Measurements from ENCODE around the gene ZNF362.

The ZNF362 gene

GRCh38 chr1:33311706-33312412, 55.6 kb downstream of the ZNF362 start:
- Histone ChIP-seq H3K4me2 (ENCODE audit: low read length) (no peak overlapping the region), H3K27ac (ENCODE audit: low read depth, low read length) (no peak overlapping the region), H3K27me3 (ENCODE audit: insufficient read depth, low read length) (peaks cover 4% of the 10 kb centered on the region), H3K36me3 (ENCODE audit: control insufficient read depth in 1 of 2, insufficient read depth in 2 of 2, low read length in 2 of 2) (no peaks in the 10 kb centered on the region), H4K12ac (ENCODE audit: low read depth, low read length) (no peak overlapping the region), H2AFZ (ENCODE audit: insufficient read depth, low read length, poor library complexity) (no peak overlapping the region), H3K4me3 (ENCODE audit: low read depth, low read length) (no peak overlapping the region), H2BK120ac (ENCODE audit: insufficient read depth, low read length, poor library complexity) (no peak overlapping the region), H3K79me1 (ENCODE audit: low read length) (no peaks in the 10 kb centered on the region), H3K18ac (ENCODE audit: low read length) (no peak overlapping the region), H3K79me2 (ENCODE audit: control insufficient read depth, insufficient read depth, low read length, poor library complexity) (no peaks in the 10 kb centered on the region), H2BK5ac (ENCODE audit: low read depth, low read length, poor library complexity) (no peak overlapping the region), H3K4me1 (ENCODE audit: control insufficient read depth in 1 of 2, insufficient read depth in 2 of 2, low read length in 2 of 2) (peaks cover 4% of the 10 kb centered on the region in 2 experiments), H3K9me3 (ENCODE audit: insufficient read depth, low read depth, low read length) (peaks cover 4% of the 10 kb centered on the region), H3K14ac (ENCODE audit: low read length) (no peak overlapping the region), H2AK5ac (ENCODE audit: low read length) (no peak overlapping the region), H3K23ac (ENCODE audit: low read length) (no peak overlapping the region), H4K91ac (ENCODE audit: low read depth, low read length) (no peak overlapping the region), H2BK12ac (ENCODE audit: low read length) (no peak overlapping the region), H3K4ac (ENCODE audit: low read depth, low read length) (no peak overlapping the region), H4K8ac (ENCODE audit: low read depth, low read length) (no peak overlapping the region), H3K9ac (ENCODE audit: low read length) (no peak overlapping the region)
- WGBS (ENCODE audit: extremely low coverage, insufficient coverage, insufficient read length): no CpG with 5 or more reads among the region's 7 CpGs
- DNase-seq: no peak

GRCh38 chr1:33312413-33312749, 56.1 kb downstream of the ZNF362 start:
- no peak overlapping the region for H3K14ac ChIP-seq (ENCODE audit: low read length)
- no peak overlapping the region for H3K4ac ChIP-seq (ENCODE audit: low read depth, low read length)
- H3K23ac ChIP-seq (ENCODE audit: low read length): no peak overlapping the region
- H2BK12ac ChIP-seq (ENCODE audit: low read length): no peak overlapping the region
- H3K4me2 ChIP-seq (ENCODE audit: low read length): no peak overlapping the region
- no peak overlapping the region for H2BK5ac ChIP-seq (ENCODE audit: low read depth, low read length, poor library complexity)
- no peak overlapping the region for H4K12ac ChIP-seq (ENCODE audit: low read depth, low read length)
- H4K91ac ChIP-seq (ENCODE audit: low read depth, low read length): no peak overlapping the region
- no peaks in the 10 kb centered on the region for H3K9me3 ChIP-seq (ENCODE audit: insufficient read depth, low read depth, low read length)
- no peak overlapping the region for H3K18ac ChIP-seq (ENCODE audit: low read length)
- H3K9ac ChIP-seq (ENCODE audit: low read length): no peak overlapping the region
- DNase-seq: no peak
- H3K79me1 ChIP-seq (ENCODE audit: low read length): no peaks in the 10 kb centered on the region
- no peak overlapping the region for H4K8ac ChIP-seq (ENCODE audit: low read depth, low read length)
- no CpG with 5 or more reads among the region's 5 CpGs for WGBS (ENCODE audit: extremely low coverage, insufficient coverage, insufficient read length)
- no peak overlapping the region for H2AFZ ChIP-seq (ENCODE audit: insufficient read depth, low read length, poor library complexity)
- H3K4me1 ChIP-seq (ENCODE audit: control insufficient read depth in 1 of 2, insufficient read depth in 2 of 2, low read length in 2 of 2): no peaks in the 10 kb centered on the region
- H3K27ac ChIP-seq (ENCODE audit: low read depth, low read length): no peak overlapping the region
- no peaks in the 10 kb centered on the region for H3K27me3 ChIP-seq (ENCODE audit: insufficient read depth, low read length)
- no peak overlapping the region for H2BK120ac ChIP-seq (ENCODE audit: insufficient read depth, low read length, poor library complexity)
- H3K79me2 ChIP-seq (ENCODE audit: control insufficient read depth, insufficient read depth, low read length, poor library complexity): no peaks in the 10 kb centered on the region
- H3K4me3 ChIP-seq (ENCODE audit: low read depth, low read length): no peak overlapping the region
- H3K36me3 ChIP-seq (ENCODE audit: control insufficient read depth in 1 of 2, insufficient read depth in 2 of 2, low read length in 2 of 2): no peaks in the 10 kb centered on the region
- no peak overlapping the region for H2AK5ac ChIP-seq (ENCODE audit: low read length)

- Histone ChIP-seq H3K23ac (ENCODE audit: low read length) (no peak overlapping the region), H3K79me1 (ENCODE audit: low read length) (no peaks in the 10 kb centered on the region), H3K79me2 (ENCODE audit: control insufficient read depth, insufficient read depth, low read length, poor library complexity) (no peaks in the 10 kb centered on the region), H3K14ac (ENCODE audit: low read length) (no peak overlapping the region), H2BK120ac (ENCODE audit: insufficient read depth, low read length, poor library complexity) (no peak overlapping the region), H2AFZ (ENCODE audit: insufficient read depth, low read length, poor library complexity) (no peak overlapping the region), H3K27ac (ENCODE audit: low read depth, low read length) (no peak overlapping the region), H4K12ac (ENCODE audit: low read depth, low read length) (no peak overlapping the region), H3K27me3 (ENCODE audit: insufficient read depth, low read length) (no peaks in the 10 kb centered on the region), H3K36me3 (ENCODE audit: control insufficient read depth in 1 of 2, insufficient read depth in 2 of 2, low read length in 2 of 2) (no peaks in the 10 kb centered on the region), H2AK5ac (ENCODE audit: low read length) (no peak overlapping the region), H3K9me3 (ENCODE audit: insufficient read depth, low read depth, low read length) (no peaks in the 10 kb centered on the region), H3K4me1 (ENCODE audit: control insufficient read depth in 1 of 2, insufficient read depth in 2 of 2, low read length in 2 of 2) (no peaks in the 10 kb centered on the region), H3K4ac (ENCODE audit: low read depth, low read length) (no peak overlapping the region), H2BK5ac (ENCODE audit: low read depth, low read length, poor library complexity) (no peak overlapping the region), H4K91ac (ENCODE audit: low read depth, low read length) (no peak overlapping the region), H2BK12ac (ENCODE audit: low read length) (no peak overlapping the region), H3K4me3 (ENCODE audit: low read depth, low read length) (no peak overlapping the region), H4K8ac (ENCODE audit: low read depth, low read length) (no peak overlapping the region), H3K9ac (ENCODE audit: low read length) (no peak overlapping the region), H3K18ac (ENCODE audit: low read length) (no peak overlapping the region), H3K4me2 (ENCODE audit: low read length) (no peak overlapping the region)
- no CpG with 5 or more reads among the region's 9 CpGs for WGBS (ENCODE audit: extremely low coverage, insufficient coverage, insufficient read length)
- DNase-seq: no peak
These were observed 58.1 kb downstream of the ZNF362 start for GRCh38 chr1:33314416-33314815.

GRCh38 chr1:33316601-33317000, 60.3 kb downstream of the ZNF362 start:
- Histone ChIP-seq H3K14ac (ENCODE audit: low read length) (no peak overlapping the region), H3K23ac (ENCODE audit: low read length) (peak overlapping the region; percentile 13), H3K18ac (ENCODE audit: low read length) (no peak overlapping the region), H3K9me3 (ENCODE audit: insufficient read depth, low read depth, low read length) (no peaks in the 10 kb centered on the region), H3K79me2 (ENCODE audit: control insufficient read depth, insufficient read depth, low read length, poor library complexity) (no peaks in the 10 kb centered on the region), H2BK120ac (ENCODE audit: insufficient read depth, low read length, poor library complexity) (no peak overlapping the region), H3K27ac (ENCODE audit: low read depth, low read length) (no peak overlapping the region), H4K91ac (ENCODE audit: low read depth, low read length) (no peak overlapping the region), H2BK5ac (ENCODE audit: low read depth, low read length, poor library complexity) (no peak overlapping the region), H3K36me3 (ENCODE audit: control insufficient read depth in 1 of 2, insufficient read depth in 2 of 2, low read length in 2 of 2) (no peaks in the 10 kb centered on the region), H3K9ac (ENCODE audit: low read length) (no peak overlapping the region), H3K4me3 (ENCODE audit: low read depth, low read length) (no peak overlapping the region), H3K4ac (ENCODE audit: low read depth, low read length) (no peak overlapping the region), H3K27me3 (ENCODE audit: insufficient read depth, low read length) (no peaks in the 10 kb centered on the region), H4K8ac (ENCODE audit: low read depth, low read length) (no peak overlapping the region), H3K79me1 (ENCODE audit: low read length) (no peaks in the 10 kb centered on the region), H3K4me2 (ENCODE audit: low read length) (no peak overlapping the region), H4K12ac (ENCODE audit: low read depth, low read length) (no peak overlapping the region), H2BK12ac (ENCODE audit: low read length) (no peak overlapping the region), H2AFZ (ENCODE audit: insufficient read depth, low read length, poor library complexity) (no peak overlapping the region), H2AK5ac (ENCODE audit: low read length) (no peak overlapping the region), H3K4me1 (ENCODE audit: control insufficient read depth in 1 of 2, insufficient read depth in 2 of 2, low read length in 2 of 2) (no peaks in the 10 kb centered on the region)
- DNase-seq: no peak
- no CpG with 5 or more reads among the region's 2 CpGs for WGBS (ENCODE audit: extremely low coverage, insufficient coverage, insufficient read length)

All from trophoblast cell (in vitro differentiated cells and primary cell).